ENCODE results near the gene CST7.

Gene CST7

GRCh38 chr20:25003002-25003401, 53.9 kb downstream of the CST7 start:
- DNase-seq (ENCODE audit: low read depth) = no peak

GRCh38 chr20:25005220-25005619, 56.2 kb downstream of the CST7 start:
- DNase-seq (ENCODE audit: low read depth) = no peak

- DNase-seq (ENCODE audit: low read depth) = no peak
Measured at GRCh38 chr20:25005661-25006060, 56.6 kb downstream of the CST7 start.

GRCh38 chr20:25006431-25007167, 57.5 kb downstream of the CST7 start:
- no peak for DNase-seq (ENCODE audit: low read depth)

- no peak for DNase-seq (ENCODE audit: low read depth)
Measured at GRCh38 chr20:25007491-25008305, 58.6 kb downstream of the CST7 start.

GRCh38 chr20:25008388-25009217, 59.5 kb downstream of the CST7 start:
- DNase-seq (ENCODE audit: low read depth) = no peak

Measured in activated T-helper 9 cell treated with anti-CD3 and anti-CD28 coated beads, Interleukin-2, amount 50 U/mL, for 16 hours (primary cell).